Measurements from ENCODE around the gene NRSN1. TPM values are rescaled to one million over a fixed set of nuclear protein-coding genes. Genes with fewer than 3 reads are reported as not detected.

The NRSN1 gene
- total and polyA plus RNA-seq, 2 of the 13 experiments (the other 11 are each of a cell fraction or from before 2014, with no cell fraction given), result not detected

DNA sequence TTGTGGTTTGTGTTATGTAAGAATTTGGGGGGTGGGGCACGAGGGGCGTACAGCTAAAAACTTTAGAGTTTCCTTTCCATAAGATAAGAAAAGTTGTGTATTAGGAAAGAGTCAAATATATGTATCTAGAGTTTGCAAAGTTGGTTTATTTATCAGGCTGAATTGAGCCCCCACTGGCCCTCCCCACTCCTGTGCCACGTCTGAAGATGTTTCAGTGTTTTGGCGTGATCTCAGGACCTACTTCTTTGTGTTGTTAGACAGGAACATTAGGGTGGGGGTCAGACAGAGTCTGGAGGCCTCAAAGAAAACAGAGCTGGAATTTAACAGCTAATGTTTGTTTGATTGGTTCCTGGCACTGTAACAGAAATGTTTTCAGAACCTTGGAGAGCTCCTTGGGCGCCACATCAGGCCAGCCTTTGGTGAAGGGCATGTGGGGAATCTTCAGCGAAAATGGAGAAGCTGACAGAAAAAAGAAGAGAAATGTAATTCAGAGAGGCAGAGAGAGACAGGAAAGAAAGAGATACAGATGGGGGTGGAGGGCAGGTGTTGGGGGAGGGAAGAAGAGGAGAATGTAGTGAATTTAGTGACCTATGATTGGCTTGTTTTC, 674 bp downstream of the NRSN1 start (continued):
- peak; percentile 99 for TF ChIP-seq HOXA5 (CRISPR knock-in tag; IDR thresholded peaks at IDR 0.05)
- peak; percentile 54 for TF ChIP-seq ARNT2 (CRISPR knock-in tag; IDR thresholded peaks at IDR 0.05; ENCODE audit: low read depth)
- no peak for TF ChIP-seq ZNF563 (CRISPR knock-in tag; IDR thresholded peaks at IDR 0.05)
- 0 out of 2 replicates have a peak, but pooled peaks have one; percentile 76 for TF ChIP-seq ELF4 (CRISPR knock-in tag; IDR thresholded peaks at IDR 0.05; ENCODE audit: borderline replicate concordance)
- TF ChIP-seq ZNF547 (CRISPR knock-in tag; IDR thresholded peaks at IDR 0.05), result peak; percentile 65; the same call in 1 of the 2 replicates
- TF ChIP-seq ZNF354B (CRISPR knock-in tag; IDR thresholded peaks at IDR 0.05), result peak; percentile 64; the same call in 1 of the 2 replicates
- TF ChIP-seq REPIN1 (CRISPR knock-in tag; IDR thresholded peaks at IDR 0.05; ENCODE audit: borderline replicate concordance, low read depth), result peak; percentile 75; the same call in 1 of the 2 replicates
- no peak for TF ChIP-seq CBFB (CRISPR knock-in tag; IDR thresholded peaks at IDR 0.05)
- peak; percentile 77; the same call in 1 of the 2 replicates for TF ChIP-seq ZNF841 (CRISPR knock-in tag; IDR thresholded peaks at IDR 0.05; ENCODE audit: borderline replicate concordance)
- TF ChIP-seq GATA4 (IDR thresholded peaks at IDR 0.05; ENCODE audit: borderline replicate concordance, low read depth), result no peak
- no peak for TF ChIP-seq CBX2 (IDR thresholded peaks at IDR 0.05; ENCODE audit: low read depth, low read length)
- no peak for TF ChIP-seq CBX2 (CRISPR knock-in tag; IDR thresholded peaks at IDR 0.05; ENCODE audit: low read depth)
- TF ChIP-seq SNAPC2 (CRISPR knock-in tag; IDR thresholded peaks at IDR 0.05), result peak; percentile 87
- no peak for TF ChIP-seq ASH2L (IDR thresholded peaks at IDR 0.05; ENCODE audit: insufficient read length, low read depth, low read length)
- no peak for TF ChIP-seq FOXA1 (IDR thresholded peaks at IDR 0.05)
- TF ChIP-seq FOXA1 (CRISPR knock-in tag; IDR thresholded peaks at IDR 0.05), result no peak
- peak; percentile 53; the same call in 1 of the 2 replicates for TF ChIP-seq ZFP90 (CRISPR knock-in tag; IDR thresholded peaks at IDR 0.05; ENCODE audit: borderline replicate concordance)
- TF ChIP-seq ZNF460 (CRISPR knock-in tag; IDR thresholded peaks at IDR 0.05; ENCODE audit: borderline replicate concordance), result no peak
- no peak for TF ChIP-seq HCFC1 (IDR thresholded peaks at IDR 0.05; ENCODE audit: low read depth, low read length)
- TF ChIP-seq ZNF430 (CRISPR knock-in tag; IDR thresholded peaks at IDR 0.05), result peak; percentile 92
- no peak for TF ChIP-seq GABPB1 (CRISPR knock-in tag; IDR thresholded peaks at IDR 0.05)
- TF ChIP-seq, protein P1, sequence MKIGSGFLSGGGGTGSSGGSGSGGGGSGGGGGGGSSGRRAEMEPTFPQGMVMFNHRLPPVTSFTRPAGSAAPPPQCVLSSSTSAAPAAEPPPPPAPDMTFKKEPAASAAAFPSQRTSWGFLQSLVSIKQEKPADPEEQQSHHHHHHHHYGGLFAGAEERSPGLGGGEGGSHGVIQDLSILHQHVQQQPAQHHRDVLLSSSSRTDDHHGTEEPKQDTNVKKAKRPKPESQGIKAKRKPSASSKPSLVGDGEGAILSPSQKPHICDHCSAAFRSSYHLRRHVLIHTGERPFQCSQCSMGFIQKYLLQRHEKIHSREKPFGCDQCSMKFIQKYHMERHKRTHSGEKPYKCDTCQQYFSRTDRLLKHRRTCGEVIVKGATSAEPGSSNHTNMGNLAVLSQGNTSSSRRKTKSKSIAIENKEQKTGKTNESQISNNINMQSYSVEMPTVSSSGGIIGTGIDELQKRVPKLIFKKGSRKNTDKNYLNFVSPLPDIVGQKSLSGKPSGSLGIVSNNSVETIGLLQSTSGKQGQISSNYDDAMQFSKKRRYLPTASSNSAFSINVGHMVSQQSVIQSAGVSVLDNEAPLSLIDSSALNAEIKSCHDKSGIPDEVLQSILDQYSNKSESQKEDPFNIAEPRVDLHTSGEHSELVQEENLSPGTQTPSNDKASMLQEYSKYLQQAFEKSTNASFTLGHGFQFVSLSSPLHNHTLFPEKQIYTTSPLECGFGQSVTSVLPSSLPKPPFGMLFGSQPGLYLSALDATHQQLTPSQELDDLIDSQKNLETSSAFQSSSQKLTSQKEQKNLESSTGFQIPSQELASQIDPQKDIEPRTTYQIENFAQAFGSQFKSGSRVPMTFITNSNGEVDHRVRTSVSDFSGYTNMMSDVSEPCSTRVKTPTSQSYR (CRISPR knock-in tag; IDR thresholded peaks at IDR 0.05; ENCODE audit: borderline replicate concordance), result peak; percentile 47; the same call in 1 of the 2 replicates
- TF ChIP-seq ZC3H4 (CRISPR knock-in tag; IDR thresholded peaks at IDR 0.05; ENCODE audit: borderline replicate concordance), result no peak
- TF ChIP-seq, protein P2, sequence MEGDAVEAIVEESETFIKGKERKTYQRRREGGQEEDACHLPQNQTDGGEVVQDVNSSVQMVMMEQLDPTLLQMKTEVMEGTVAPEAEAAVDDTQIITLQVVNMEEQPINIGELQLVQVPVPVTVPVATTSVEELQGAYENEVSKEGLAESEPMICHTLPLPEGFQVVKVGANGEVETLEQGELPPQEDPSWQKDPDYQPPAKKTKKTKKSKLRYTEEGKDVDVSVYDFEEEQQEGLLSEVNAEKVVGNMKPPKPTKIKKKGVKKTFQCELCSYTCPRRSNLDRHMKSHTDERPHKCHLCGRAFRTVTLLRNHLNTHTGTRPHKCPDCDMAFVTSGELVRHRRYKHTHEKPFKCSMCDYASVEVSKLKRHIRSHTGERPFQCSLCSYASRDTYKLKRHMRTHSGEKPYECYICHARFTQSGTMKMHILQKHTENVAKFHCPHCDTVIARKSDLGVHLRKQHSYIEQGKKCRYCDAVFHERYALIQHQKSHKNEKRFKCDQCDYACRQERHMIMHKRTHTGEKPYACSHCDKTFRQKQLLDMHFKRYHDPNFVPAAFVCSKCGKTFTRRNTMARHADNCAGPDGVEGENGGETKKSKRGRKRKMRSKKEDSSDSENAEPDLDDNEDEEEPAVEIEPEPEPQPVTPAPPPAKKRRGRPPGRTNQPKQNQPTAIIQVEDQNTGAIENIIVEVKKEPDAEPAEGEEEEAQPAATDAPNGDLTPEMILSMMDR (CRISPR knock-in tag; IDR thresholded peaks at IDR 0.05), result no peak
- 0 out of 2 replicates have a peak, but pooled peaks have one; percentile 52 for TF ChIP-seq TP53 (CRISPR knock-in tag; conservative IDR thresholded peaks at IDR 0.05)
- TF ChIP-seq, protein P3, sequence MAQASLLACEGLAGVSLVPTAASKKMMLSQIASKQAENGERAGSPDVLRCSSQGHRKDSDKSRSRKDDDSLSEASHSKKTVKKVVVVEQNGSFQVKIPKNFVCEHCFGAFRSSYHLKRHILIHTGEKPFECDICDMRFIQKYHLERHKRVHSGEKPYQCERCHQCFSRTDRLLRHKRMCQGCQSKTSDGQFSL (CRISPR knock-in tag; IDR thresholded peaks at IDR 0.05), result peak; percentile 59; the same call in 1 of the 2 replicates
